Activated naive CD4-positive, alpha-beta T cell treated with anti-CD3 and anti-CD28 coated beads, Interleukin-2, amount 10 ng/mL, durations not matched to agents 7 days and 5 days (primary cell): ENCODE results near the gene ICA1.

ENCODE experiments used
- CTCF ChIA-PET: fragments of 350-600 bp; sonication (Branson Sonifier 250); formaldehyde crosslinking; loops from one replicate; lab custom pipeline; 2021; ENCODE audit warnings: antibody characterized with exemption; lab: Charles Lee
- DNase-seq: peaks from one replicate; pipeline ENCODE4 v3.0.0-alpha.2; 2020
- H3K27ac Mint-ChIP-seq: one replicate; pipeline ENCODE4 v1.8.0; 2021; ENCODE audit warnings: mild to moderate bottlenecking, moderate library complexity, mixed read lengths
- H3K27me3 Mint-ChIP-seq: one replicate; pipeline ENCODE4 v1.8.0; 2021; ENCODE audit warnings: mild to moderate bottlenecking, mixed read lengths
- H3K36me3 Mint-ChIP-seq: one replicate; pipeline ENCODE4 v1.8.0; 2021; ENCODE audit warnings: mixed read lengths
- H3K4me1 Mint-ChIP-seq: one replicate; pipeline ENCODE4 v1.8.0; 2021; ENCODE audit warnings: mixed read lengths
- H3K4me3 Mint-ChIP-seq: one replicate; pipeline ENCODE4 v1.8.0; 2021; ENCODE audit warnings: mild to moderate bottlenecking, moderate library complexity, mixed read lengths
- H3K9me3 Mint-ChIP-seq: one replicate; pipeline ENCODE4 v1.8.0; 2021; ENCODE audit warnings: mixed read lengths

ICA1 gene

DNA sequence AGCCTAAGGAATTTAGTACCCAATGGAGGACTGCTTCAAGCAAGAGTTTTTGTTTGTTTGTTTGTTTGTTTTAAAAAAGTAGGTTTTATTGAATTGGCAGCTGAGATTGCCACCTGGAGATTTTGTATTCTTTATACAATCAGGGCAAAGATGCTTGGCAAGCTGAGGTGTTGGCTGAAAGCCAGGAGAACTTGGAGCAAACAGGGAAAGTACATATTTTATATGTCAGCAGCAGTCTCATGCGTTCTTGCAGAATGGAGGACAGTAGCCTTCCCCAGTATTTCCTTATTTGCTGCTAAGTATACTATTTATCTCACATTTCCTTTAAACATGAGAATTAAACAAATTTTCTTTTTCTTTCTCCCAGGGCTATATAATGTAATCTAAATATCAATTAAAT lies 22.6 kb upstream of the ICA1 start:
- CTCF ChIA-PET, result no interaction called here
- no peak overlapping the region for H3K4me3 Mint-ChIP-seq

DNA sequence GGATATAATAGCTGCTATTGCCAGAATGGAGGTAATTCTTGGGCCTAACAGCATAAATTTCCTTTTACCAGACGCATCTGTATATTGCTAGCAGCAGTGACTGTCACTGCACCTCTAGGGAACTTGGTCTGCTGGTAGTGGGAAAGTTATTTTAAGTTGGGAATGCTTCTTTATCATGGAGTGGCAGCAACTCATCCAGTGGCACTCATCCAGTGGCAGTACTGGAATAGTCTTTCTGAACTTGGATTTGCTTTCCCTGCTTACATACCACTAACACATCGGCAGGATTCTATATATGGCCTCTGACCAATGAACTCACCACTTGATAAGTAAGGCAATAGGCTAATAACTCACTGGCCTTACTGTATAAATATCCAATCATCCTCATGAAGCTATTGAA lies 22.0 kb upstream of the ICA1 start:
- Mint-ChIP-seq H3K36me3 (no peaks in the 10 kb centered on the region), H3K27me3 (peaks cover 9% of the 10 kb centered on the region), H3K4me3 (no peak overlapping the region), H3K4me1 (no peaks in the 10 kb centered on the region), H3K9me3 (no peaks in the 10 kb centered on the region), H3K27ac (no peak overlapping the region)
- CTCF ChIA-PET, result no interaction called here
- no peak for DNase-seq

More for the DNA sequence above, 22.6 kb upstream of the ICA1 start:
- Mint-ChIP-seq H3K27me3 (peaks cover 9% of the 10 kb centered on the region), H3K27ac (no peak overlapping the region), H3K9me3 (no peaks in the 10 kb centered on the region), H3K36me3 (no peaks in the 10 kb centered on the region), H3K4me1 (no peaks in the 10 kb centered on the region)
- DNase-seq, result no peak

DNA sequence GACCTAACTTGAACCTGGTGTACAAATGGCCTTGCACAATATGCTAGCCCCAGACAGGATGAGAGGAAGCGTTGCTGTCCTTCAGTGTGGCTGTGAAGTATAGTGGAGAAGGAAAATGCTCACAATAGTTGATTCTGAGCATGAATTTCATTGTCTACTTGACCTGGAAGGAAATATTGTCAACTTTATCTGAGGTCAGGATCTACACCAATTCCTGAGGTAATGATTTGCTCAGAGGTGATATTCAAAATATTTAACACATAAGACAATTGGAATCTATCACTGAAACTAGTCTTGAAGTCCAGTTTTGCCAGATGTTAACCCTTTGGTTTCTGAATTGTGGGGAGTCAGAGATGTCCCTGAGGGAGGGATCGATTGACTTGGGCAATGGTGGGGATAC lies 20.9 kb upstream of the ICA1 start:
- H3K27ac Mint-ChIP-seq, result no peak overlapping the region
- H3K36me3 Mint-ChIP-seq, result no peaks in the 10 kb centered on the region
- H3K4me3 Mint-ChIP-seq, result no peak overlapping the region
- no peak for DNase-seq
- CTCF ChIA-PET, result no interaction called here
- H3K4me1 Mint-ChIP-seq, result no peaks in the 10 kb centered on the region
- H3K9me3 Mint-ChIP-seq, result no peaks in the 10 kb centered on the region
- H3K27me3 Mint-ChIP-seq, result peaks cover 9% of the 10 kb centered on the region

DNA sequence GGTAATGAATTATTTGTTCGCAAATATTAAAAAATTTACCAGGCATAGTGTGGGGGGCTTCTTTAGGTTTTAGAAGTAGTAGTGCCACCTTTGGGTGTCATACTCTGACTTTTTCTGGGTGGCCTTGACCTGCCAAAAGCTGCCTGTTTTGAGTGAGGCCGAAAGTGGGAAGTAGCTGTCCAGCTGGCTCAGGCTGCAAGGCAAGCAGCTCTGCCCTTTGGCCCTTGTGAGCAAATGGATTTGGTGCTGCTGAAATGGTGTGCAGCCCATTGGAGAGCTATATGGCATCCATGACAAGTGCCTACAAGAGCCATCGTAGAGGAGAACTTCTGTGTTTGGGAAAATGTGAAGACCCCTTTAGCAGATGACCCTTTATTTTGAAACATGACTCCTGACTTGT lies 20.2 kb upstream of the ICA1 start:
- CTCF ChIA-PET, result no interaction called here
- H3K4me1 Mint-ChIP-seq, result no peaks in the 10 kb centered on the region
- H3K27me3 Mint-ChIP-seq, result peaks cover 5% of the 10 kb centered on the region
- no peak for DNase-seq
- H3K27ac Mint-ChIP-seq, result no peak overlapping the region
- H3K36me3 Mint-ChIP-seq, result no peaks in the 10 kb centered on the region
- H3K4me3 Mint-ChIP-seq, result no peak overlapping the region
- H3K9me3 Mint-ChIP-seq, result no peaks in the 10 kb centered on the region

DNA sequence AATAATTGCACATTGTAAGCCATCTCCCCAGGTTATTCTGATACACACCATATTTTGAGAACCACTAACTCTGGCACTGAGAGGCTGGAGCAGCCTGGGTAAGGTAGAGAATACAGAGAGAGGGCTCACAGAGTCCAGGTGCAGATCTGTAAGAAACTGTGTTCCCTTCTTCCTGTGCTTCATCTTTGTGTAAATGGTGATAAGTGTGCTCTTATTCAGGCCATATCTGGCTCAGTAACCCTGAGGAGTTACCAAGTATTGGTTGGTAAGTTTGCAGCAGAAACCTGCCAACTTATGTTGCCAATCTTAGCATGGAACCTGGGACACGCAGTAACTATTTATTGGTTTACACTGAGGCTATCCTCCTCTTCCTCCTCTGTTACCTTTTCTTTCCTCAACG lies 16.2 kb upstream of the ICA1 start:
- H3K4me3 Mint-ChIP-seq, result no peak overlapping the region
- H3K4me1 Mint-ChIP-seq, result no peaks in the 10 kb centered on the region
- no peak for DNase-seq
- H3K27ac Mint-ChIP-seq, result no peak overlapping the region
- H3K27me3 Mint-ChIP-seq, result no peaks in the 10 kb centered on the region
- H3K36me3 Mint-ChIP-seq, result no peaks in the 10 kb centered on the region
- CTCF ChIA-PET, result interaction anchor here (1.1 kb wide), 1 partner anchor 15 kb away, joined by 3 read pairs; no protein-coding TSS in a partner anchor
- no peaks in the 10 kb centered on the region for H3K9me3 Mint-ChIP-seq

DNA sequence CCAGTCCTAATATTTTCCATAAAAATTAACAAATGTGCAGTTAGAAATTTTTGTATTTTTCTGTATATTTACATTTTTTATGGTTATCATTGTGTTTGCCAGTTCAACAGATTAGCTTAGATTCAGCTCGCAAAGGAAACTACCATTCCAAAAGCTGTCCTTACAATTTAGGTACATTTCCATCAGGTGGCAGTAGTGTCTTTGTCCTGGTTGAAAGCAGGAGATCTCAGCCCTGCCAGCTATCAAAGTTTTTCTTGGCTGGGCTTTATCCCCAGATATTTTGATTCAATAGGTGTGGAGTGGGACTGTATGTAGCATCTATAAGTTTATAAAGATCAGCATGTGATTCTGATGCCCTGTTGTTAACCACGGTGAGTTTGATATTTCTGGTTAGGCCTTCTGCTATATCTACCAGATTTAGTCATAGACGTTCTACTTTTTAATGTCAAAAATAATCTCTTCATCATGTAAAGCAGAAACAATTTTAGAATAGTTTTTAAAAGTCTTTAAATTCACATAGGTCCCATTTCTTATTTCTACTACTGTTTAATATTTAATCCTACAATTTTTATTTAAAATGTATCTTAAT lies 15.5 kb upstream of the ICA1 start:
- H3K27me3 Mint-ChIP-seq, result peaks cover 4% of the 10 kb centered on the region

DNA sequence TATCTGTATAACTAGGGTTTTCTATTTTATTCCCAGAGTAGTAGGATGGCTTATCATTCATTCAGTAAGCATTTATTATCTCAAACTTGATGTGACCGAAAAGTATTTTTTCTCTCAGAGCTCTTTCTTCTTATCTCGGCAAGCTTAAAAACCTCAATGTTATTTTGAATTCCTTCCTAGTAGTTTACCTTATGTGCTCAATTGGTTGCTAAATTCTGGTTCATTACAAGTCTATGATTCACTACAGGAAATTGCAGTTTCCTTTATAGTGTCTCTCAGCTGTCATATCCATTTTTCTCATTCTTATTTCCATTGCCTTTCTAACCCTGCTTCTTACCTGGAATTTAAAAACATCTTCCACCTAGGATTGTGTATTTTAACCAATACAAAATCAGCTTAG lies 12.6 kb upstream of the ICA1 start:
- Mint-ChIP-seq H3K36me3 (no peaks in the 10 kb centered on the region), H3K27me3 (peaks cover 11% of the 10 kb centered on the region), H3K4me1 (no peaks in the 10 kb centered on the region), H3K9me3 (no peaks in the 10 kb centered on the region), H3K4me3 (no peak overlapping the region), H3K27ac (no peak overlapping the region)
- DNase-seq, result no peak
- CTCF ChIA-PET, result interaction anchor here (0.7 to 1.6 kb wide), 2 partner anchors 21 to 1321 kb away, joined by 3 to 4 read pairs; no protein-coding TSS in a partner anchor

More for the DNA sequence above, 15.5 kb upstream of the ICA1 start:
- Mint-ChIP-seq H3K9me3 (no peaks in the 10 kb centered on the region), H3K27ac (no peak overlapping the region), H3K4me3 (no peak overlapping the region), H3K4me1 (no peaks in the 10 kb centered on the region), H3K36me3 (no peaks in the 10 kb centered on the region)
- CTCF ChIA-PET, result interaction anchor here (0.7 to 1.1 kb wide), 3 partner anchors 9 to 88 kb away, joined by 3 read pairs; no protein-coding TSS in a partner anchor
- DNase-seq, result no peak

DNA sequence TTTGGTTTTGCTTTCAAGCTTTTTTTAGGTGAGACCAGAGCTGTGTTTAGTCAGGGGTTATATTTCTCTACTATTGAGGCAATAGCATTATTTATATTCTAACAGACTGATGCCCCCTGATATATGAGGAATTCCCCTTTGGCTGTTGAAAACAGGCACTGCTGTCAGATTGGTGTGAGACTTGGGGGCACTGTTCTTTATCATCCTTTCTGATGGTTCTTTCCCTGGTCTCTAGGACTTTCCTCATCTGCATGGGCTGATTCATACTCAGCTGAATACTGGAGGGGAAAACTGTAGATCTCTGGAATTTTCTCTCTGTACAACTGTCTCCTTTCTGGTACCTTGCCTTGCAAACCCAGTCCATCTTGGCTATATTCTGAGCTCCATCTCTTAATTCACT lies 10.0 kb upstream of the ICA1 start:
- no peaks in the 10 kb centered on the region for H3K4me1 Mint-ChIP-seq
- H3K27me3 Mint-ChIP-seq, result peaks cover 11% of the 10 kb centered on the region
- H3K27ac Mint-ChIP-seq, result no peak overlapping the region
- no peaks in the 10 kb centered on the region for H3K36me3 Mint-ChIP-seq
- no peaks in the 10 kb centered on the region for H3K9me3 Mint-ChIP-seq
- CTCF ChIA-PET, result no interaction called here
- no peak overlapping the region for H3K4me3 Mint-ChIP-seq
- DNase-seq, result no peak

DNA sequence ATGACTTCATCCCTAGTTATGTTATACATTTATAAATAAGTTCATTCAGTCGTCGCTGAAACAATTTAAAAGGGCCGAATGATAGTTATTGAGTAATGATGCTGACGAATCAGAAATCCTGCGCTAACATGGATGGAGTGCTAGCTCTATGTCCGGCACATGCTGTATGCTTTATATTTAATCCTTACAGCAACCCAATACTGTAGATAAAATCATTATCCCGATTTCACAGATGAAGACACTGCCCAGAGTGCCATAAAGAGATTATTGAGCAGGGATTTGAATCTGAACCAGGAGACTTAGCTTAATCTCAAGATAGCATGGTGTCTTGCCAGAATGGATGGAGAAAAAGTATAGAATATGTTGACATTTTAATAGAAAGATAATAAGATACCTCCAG lies 1.1 kb upstream of the ICA1 start:
- Mint-ChIP-seq H3K27me3 (peaks cover 55% of the 10 kb centered on the region), H3K36me3 (no peaks in the 10 kb centered on the region), H3K4me3 (peak overlapping the region; percentile 58), H3K4me1 (peaks cover 8% of the 10 kb centered on the region), H3K9me3 (no peaks in the 10 kb centered on the region), H3K27ac (no peak overlapping the region)
- no peak for DNase-seq
- CTCF ChIA-PET, result interaction anchor here (0.9 kb wide), 2 partner anchors 14 to 33 kb away, joined by 3 read pairs; no protein-coding TSS in a partner anchor

DNA sequence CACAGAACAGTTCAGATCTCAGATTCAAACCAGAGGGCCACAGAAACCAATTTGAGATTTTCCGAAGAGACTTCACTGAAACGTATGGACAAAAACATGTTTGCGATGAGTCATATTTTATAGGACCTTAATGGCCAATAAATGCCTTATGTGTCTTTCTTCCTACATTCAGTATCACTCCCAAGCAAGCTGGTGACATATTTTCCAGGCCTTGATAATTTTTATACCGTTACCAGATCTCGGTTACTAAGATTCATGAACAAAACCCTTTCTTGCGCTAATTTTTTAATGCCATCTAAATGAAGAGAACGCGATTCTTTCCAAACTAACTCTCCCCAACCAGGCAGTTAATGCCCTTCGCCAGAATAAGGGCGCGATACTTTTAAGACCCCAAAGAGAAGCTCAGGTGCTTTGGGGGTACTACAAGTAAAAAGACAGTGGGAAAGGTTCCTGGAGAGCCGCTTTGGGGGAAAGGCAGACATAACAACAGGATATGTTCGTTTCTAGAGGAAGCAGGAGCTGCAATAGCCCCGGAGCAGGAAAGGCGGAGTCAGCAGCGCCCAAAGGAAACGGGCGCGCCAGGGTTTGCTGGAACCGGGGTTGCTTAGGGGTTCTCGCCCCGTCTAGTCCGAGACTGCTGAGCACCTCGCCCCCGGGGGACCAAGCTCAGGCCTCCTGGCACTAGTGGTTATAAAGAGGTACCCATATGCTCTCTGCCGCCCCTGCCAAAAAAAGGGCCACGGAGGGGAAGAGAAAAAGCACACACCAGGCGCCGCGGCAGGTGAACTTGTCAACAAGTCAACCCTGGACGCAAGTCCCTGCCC lies 884 bp downstream of the ICA1 start:
- Mint-ChIP-seq H3K36me3 (no peaks in the 10 kb centered on the region), H3K4me3 (peak overlapping the region; percentile 71), H3K9me3 (no peaks in the 10 kb centered on the region), H3K27ac (no peak overlapping the region), H3K27me3 (peaks cover 55% of the 10 kb centered on the region), H3K4me1 (peaks cover 8% of the 10 kb centered on the region)
- CTCF ChIA-PET, result interaction anchor here (1.1 kb wide), 1 partner anchor 35 kb away, joined by 3 read pairs; no protein-coding TSS in a partner anchor
- peak; percentile 34 for DNase-seq

DNA sequence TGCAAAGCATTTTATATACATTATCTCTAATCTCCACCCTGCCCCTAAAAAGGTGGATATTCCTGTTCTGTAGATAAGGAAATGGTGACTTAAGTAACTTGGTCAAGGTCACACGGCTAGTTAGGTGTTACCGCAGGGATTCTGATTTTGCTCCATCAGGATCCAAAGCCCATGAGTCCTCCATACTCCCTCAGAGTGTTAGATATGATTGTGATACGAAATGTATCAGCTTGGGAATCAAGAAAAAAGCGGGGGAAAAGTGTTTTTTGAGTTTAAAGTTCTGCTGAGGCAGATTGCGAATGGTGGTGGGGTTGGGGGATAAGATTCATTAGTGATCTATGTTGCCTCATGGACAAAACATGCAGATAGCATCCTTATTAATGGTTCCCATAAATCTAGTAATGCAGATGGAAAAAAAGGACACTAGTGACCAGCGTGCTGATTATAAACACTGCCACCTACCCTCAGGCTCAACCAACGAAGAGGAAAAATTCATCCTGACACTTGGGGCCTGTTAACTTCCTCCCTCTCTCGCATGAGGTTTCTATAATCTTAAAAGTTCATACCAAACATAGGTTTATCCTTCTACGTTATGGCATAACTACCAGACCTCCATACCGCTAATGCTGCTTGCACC lies 2.3 kb downstream of the ICA1 start:
- H3K4me3 Mint-ChIP-seq, result no peak overlapping the region
- H3K9me3 Mint-ChIP-seq, result no peaks in the 10 kb centered on the region
- peaks cover 8% of the 10 kb centered on the region for H3K4me1 Mint-ChIP-seq
- H3K36me3 Mint-ChIP-seq, result no peaks in the 10 kb centered on the region
- DNase-seq, result no peak
- CTCF ChIA-PET, result no interaction called here
- peaks cover 47% of the 10 kb centered on the region for H3K27me3 Mint-ChIP-seq
- H3K27ac Mint-ChIP-seq, result no peak overlapping the region

DNA sequence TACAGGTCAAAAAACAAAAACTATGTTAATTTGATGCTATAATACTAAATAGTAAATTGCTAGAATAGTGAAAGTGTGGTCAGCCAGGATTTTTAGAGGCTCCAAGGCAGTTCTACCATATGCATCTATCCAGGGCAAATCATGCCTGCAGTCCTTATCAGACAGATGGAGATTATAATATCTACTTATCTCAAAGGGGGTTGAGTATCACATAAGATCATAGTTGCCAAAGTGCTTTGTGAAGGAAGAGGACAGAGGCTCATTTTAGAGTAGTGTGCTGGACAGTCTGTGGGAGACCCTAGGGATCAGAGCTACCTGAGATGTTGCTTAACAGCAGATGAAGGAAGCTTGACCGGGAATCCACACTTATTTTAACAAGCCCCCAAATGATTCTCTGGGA lies 3.2 kb downstream of the ICA1 start:
- CTCF ChIA-PET, result no interaction called here
- H3K4me1 Mint-ChIP-seq, result peaks cover 8% of the 10 kb centered on the region
- no peaks in the 10 kb centered on the region for H3K9me3 Mint-ChIP-seq
- H3K36me3 Mint-ChIP-seq, result no peaks in the 10 kb centered on the region
- no peak for DNase-seq
- H3K27ac Mint-ChIP-seq, result no peak overlapping the region
- H3K27me3 Mint-ChIP-seq, result peaks cover 37% of the 10 kb centered on the region
- no peak overlapping the region for H3K4me3 Mint-ChIP-seq

DNA sequence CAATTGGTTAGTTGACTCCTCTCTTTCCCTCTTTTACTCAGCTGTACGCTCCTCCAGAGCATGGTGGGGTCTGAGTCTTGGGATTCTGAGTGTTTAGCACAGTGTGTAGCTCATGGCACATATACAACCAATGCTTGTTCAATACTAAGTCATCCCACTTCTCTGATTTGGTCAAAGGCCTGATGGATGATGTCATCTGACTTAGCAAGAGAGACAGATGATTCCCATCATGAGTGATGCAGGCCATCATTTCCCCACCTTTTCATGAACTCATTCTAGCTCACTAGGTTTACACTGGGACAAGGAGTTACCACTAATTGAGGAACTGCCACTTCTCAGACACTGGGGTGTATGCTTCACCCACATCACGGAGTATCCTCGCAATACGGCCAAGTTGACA lies 3.8 kb downstream of the ICA1 start:
- Mint-ChIP-seq H3K27me3 (peaks cover 36% of the 10 kb centered on the region), H3K27ac (no peak overlapping the region), H3K9me3 (no peaks in the 10 kb centered on the region), H3K4me1 (peaks cover 8% of the 10 kb centered on the region), H3K36me3 (no peaks in the 10 kb centered on the region), H3K4me3 (no peak overlapping the region)
- CTCF ChIA-PET, result no interaction called here
- no peak for DNase-seq
